ENCODE data around the gene RNF181. TPM values are rescaled to one million over a fixed set of nuclear protein-coding genes. Genes with fewer than 3 reads are reported as not detected.
A peak's percentile ranks its signal among the peaks of the same experiment; 100 is the strongest.

RNF181 gene
- total and polyA plus RNA-seq, 2 of the 13 experiments (the other 11 are each of a cell fraction or from before 2014, with no cell fraction given) = 224 to 578 TPM

DNA sequence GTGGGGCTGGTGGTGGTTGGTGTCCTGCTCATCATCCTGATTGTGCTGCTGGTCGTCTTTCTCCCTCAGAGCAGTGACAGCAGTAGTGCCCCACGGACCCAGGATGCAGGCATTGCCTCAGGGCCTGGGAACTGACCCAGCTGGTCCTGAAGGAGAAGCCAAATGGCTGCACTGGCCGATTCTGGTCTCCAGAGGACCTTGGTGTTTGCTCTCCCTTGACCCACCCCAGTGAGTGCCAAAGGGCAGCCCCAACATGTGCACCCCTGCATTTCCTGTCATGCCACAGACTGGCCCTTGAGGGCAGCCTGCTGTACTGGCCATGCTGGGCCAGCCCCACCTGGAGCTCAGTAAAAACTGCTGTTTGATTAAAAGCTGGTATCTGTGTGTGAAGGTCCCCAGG is 2.5 kb upstream of the RNF181 start (continued):
- TF ChIP-seq, protein P1, sequence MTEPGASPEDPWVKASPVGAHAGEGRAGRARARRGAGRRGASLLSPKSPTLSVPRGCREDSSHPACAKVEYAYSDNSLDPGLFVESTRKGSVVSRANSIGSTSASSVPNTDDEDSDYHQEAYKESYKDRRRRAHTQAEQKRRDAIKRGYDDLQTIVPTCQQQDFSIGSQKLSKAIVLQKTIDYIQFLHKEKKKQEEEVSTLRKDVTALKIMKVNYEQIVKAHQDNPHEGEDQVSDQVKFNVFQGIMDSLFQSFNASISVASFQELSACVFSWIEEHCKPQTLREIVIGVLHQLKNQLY (CRISPR knock-in tag; IDR thresholded peaks at IDR 0.05) = no peak
- no peak for TF ChIP-seq CHD4 (IDR thresholded peaks at IDR 0.05; ENCODE audit: borderline replicate concordance, low read length)
- no peak for TF ChIP-seq GABPA (IDR thresholded peaks at IDR 0.05; ENCODE audit: low read depth, low read length)
- peak; percentile 37; the same call in 1 of the 2 replicates for TF ChIP-seq GABPA (CRISPR knock-in tag; IDR thresholded peaks at IDR 0.05; ENCODE audit: low read depth)
- TF ChIP-seq ZNF232 (CRISPR knock-in tag; IDR thresholded peaks at IDR 0.05; ENCODE audit: borderline replicate concordance) = 0 out of 2 replicates have a peak, but pooled peaks have one; percentile 25
- no peak for TF ChIP-seq GTF2F1 (IDR thresholded peaks at IDR 0.05; ENCODE audit: low read length)
- TF ChIP-seq, protein P2, sequence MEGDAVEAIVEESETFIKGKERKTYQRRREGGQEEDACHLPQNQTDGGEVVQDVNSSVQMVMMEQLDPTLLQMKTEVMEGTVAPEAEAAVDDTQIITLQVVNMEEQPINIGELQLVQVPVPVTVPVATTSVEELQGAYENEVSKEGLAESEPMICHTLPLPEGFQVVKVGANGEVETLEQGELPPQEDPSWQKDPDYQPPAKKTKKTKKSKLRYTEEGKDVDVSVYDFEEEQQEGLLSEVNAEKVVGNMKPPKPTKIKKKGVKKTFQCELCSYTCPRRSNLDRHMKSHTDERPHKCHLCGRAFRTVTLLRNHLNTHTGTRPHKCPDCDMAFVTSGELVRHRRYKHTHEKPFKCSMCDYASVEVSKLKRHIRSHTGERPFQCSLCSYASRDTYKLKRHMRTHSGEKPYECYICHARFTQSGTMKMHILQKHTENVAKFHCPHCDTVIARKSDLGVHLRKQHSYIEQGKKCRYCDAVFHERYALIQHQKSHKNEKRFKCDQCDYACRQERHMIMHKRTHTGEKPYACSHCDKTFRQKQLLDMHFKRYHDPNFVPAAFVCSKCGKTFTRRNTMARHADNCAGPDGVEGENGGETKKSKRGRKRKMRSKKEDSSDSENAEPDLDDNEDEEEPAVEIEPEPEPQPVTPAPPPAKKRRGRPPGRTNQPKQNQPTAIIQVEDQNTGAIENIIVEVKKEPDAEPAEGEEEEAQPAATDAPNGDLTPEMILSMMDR (CRISPR knock-in tag; IDR thresholded peaks at IDR 0.05) = peak; percentile 47
- TF ChIP-seq, protein P3, sequence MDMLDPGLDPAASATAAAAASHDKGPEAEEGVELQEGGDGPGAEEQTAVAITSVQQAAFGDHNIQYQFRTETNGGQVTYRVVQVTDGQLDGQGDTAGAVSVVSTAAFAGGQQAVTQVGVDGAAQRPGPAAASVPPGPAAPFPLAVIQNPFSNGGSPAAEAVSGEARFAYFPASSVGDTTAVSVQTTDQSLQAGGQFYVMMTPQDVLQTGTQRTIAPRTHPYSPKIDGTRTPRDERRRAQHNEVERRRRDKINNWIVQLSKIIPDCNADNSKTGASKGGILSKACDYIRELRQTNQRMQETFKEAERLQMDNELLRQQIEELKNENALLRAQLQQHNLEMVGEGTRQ (IDR thresholded peaks at IDR 0.05; ENCODE audit: low read depth, low read length) = no peak
- TF ChIP-seq, protein P3 (CRISPR knock-in tag; IDR thresholded peaks at IDR 0.05; ENCODE audit: borderline replicate concordance) = no peak
- TF ChIP-seq, protein P4, sequence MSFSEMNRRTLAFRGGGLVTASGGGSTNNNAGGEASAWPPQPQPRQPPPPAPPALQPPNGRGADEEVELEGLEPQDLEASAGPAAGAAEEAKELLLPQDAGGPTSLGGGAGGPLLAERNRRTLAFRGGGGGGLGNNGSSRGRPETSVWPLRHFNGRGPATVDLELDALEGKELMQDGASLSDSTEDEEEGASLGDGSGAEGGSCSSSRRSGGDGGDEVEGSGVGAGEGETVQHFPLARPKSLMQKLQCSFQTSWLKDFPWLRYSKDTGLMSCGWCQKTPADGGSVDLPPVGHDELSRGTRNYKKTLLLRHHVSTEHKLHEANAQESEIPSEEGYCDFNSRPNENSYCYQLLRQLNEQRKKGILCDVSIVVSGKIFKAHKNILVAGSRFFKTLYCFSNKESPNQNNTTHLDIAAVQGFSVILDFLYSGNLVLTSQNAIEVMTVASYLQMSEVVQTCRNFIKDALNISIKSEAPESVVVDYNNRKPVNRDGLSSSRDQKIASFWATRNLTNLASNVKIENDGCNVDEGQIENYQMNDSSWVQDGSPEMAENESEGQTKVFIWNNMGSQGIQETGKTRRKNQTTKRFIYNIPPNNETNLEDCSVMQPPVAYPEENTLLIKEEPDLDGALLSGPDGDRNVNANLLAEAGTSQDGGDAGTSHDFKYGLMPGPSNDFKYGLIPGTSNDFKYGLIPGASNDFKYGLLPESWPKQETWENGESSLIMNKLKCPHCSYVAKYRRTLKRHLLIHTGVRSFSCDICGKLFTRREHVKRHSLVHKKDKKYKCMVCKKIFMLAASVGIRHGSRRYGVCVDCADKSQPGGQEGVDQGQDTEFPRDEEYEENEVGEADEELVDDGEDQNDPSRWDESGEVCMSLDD (CRISPR knock-in tag; IDR thresholded peaks at IDR 0.05; ENCODE audit: borderline replicate concordance) = peak; percentile 56; the same call in 1 of the 2 replicates
- TF ChIP-seq TCF7 (IDR thresholded peaks at IDR 0.05; ENCODE audit: low read depth) = no peak
- TF ChIP-seq, protein P5, sequence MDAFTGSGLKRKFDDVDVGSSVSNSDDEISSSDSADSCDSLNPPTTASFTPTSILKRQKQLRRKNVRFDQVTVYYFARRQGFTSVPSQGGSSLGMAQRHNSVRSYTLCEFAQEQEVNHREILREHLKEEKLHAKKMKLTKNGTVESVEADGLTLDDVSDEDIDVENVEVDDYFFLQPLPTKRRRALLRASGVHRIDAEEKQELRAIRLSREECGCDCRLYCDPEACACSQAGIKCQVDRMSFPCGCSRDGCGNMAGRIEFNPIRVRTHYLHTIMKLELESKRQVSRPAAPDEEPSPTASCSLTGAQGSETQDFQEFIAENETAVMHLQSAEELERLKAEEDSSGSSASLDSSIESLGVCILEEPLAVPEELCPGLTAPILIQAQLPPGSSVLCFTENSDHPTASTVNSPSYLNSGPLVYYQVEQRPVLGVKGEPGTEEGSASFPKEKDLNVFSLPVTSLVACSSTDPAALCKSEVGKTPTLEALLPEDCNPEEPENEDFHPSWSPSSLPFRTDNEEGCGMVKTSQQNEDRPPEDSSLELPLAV (CRISPR knock-in tag; conservative IDR thresholded peaks at IDR 0.05; ENCODE audit: low read depth) = no peak
- no peak for TF ChIP-seq ZNF274 (CRISPR knock-in tag; IDR thresholded peaks at IDR 0.05)
- TF ChIP-seq ZNF484 (CRISPR knock-in tag; IDR thresholded peaks at IDR 0.05; ENCODE audit: borderline replicate concordance, low read depth) = no peak; the same call in 1 of the 2 replicates
- TF ChIP-seq MTF2 (CRISPR knock-in tag; IDR thresholded peaks at IDR 0.05; ENCODE audit: borderline replicate concordance) = no peak
- no peak for TF ChIP-seq RFX1 (IDR thresholded peaks at IDR 0.05)
- TF ChIP-seq BRCA1 (CRISPR knock-in tag; IDR thresholded peaks at IDR 0.05) = no peak
- no peak for TF ChIP-seq RNF2 (conservative IDR thresholded peaks at IDR 0.05; ENCODE audit: low read depth)
- TF ChIP-seq ZNF83 (CRISPR knock-in tag; IDR thresholded peaks at IDR 0.05; ENCODE audit: borderline replicate concordance) = no peak
- no peak for TF ChIP-seq SRSF1 (optimal IDR thresholded peaks at IDR 0.05; ENCODE audit: low read depth, low read length)
- no peak for TF ChIP-seq ZNF350 (CRISPR knock-in tag; IDR thresholded peaks at IDR 0.05; ENCODE audit: borderline replicate concordance, low read depth)
- 0 out of 2 replicates have a peak, but pooled peaks have one; percentile 19 for TF ChIP-seq ZNF335 (CRISPR knock-in tag; IDR thresholded peaks at IDR 0.05)
- no peak for TF ChIP-seq ZBTB38 (CRISPR knock-in tag; IDR thresholded peaks at IDR 0.05)
- TF ChIP-seq SIX1 (CRISPR knock-in tag; IDR thresholded peaks at IDR 0.05; ENCODE audit: borderline replicate concordance) = no peak
